RCC 7860 (cell line): ENCODE data around the gene ADRA2C.

Experiments
- DNase-seq: peaks from one replicate; pipeline ENCODE4 v3.0.0-alpha.2; 2015; ENCODE audit warnings: low spot score
- FAIRE-seq: peaks from 2 replicates; lab custom pipeline; 2012; peaks lifted over from hg19 to GRCh38; lab: Jason Lieb, UNC

The ADRA2C gene

GRCh38 chr4:3791910-3792542 is 25.8 kb downstream of the ADRA2C start:
- FAIRE-seq (no peak), DNase-seq (no peak)

- FAIRE-seq = no peak
- DNase-seq = no peak
Observed at GRCh38 chr4:3792813-3793212, 26.6 kb downstream of the ADRA2C start.

- DNase-seq = no peak
Observed at GRCh38 chr4:3793545-3793944, 27.4 kb downstream of the ADRA2C start.

GRCh38 chr4:3796960-3797359 is 30.8 kb downstream of the ADRA2C start:
- no peak for DNase-seq
- FAIRE-seq = no peak

More at GRCh38 chr4:3793545-3793944, 27.4 kb downstream of the ADRA2C start:
- FAIRE-seq = no peak

- no peak for DNase-seq
- FAIRE-seq = no peak
Observed at GRCh38 chr4:3797831-3798790, 31.9 kb downstream of the ADRA2C start.

- FAIRE-seq (no peak), DNase-seq (no peak)
Observed at GRCh38 chr4:3799496-3799895, 33.3 kb downstream of the ADRA2C start.

GRCh38 chr4:3800351-3800750 is 34.2 kb downstream of the ADRA2C start:
- FAIRE-seq = no peak
- DNase-seq = no peak

- FAIRE-seq (no peak), DNase-seq (no peak)
Observed at GRCh38 chr4:3801521-3801920, 35.3 kb downstream of the ADRA2C start.

- no peak for FAIRE-seq
- DNase-seq = no peak
Observed at GRCh38 chr4:3801931-3802550, 35.9 kb downstream of the ADRA2C start.

- FAIRE-seq (no peak), DNase-seq (no peak)
Observed at GRCh38 chr4:3802571-3803474, 36.6 kb downstream of the ADRA2C start.

GRCh38 chr4:3803475-3803847 is 37.3 kb downstream of the ADRA2C start:
- FAIRE-seq (no peak), DNase-seq (no peak)

- DNase-seq (no peak), FAIRE-seq (no peak)
Observed at GRCh38 chr4:3803946-3804345, 37.8 kb downstream of the ADRA2C start.

GRCh38 chr4:3805026-3805425 is 38.8 kb downstream of the ADRA2C start:
- FAIRE-seq = no peak

GRCh38 chr4:3805731-3806130 is 39.5 kb downstream of the ADRA2C start:
- DNase-seq (no peak), FAIRE-seq (no peak)

More at GRCh38 chr4:3805026-3805425, 38.8 kb downstream of the ADRA2C start:
- no peak for DNase-seq

- DNase-seq (no peak), FAIRE-seq (no peak)
Observed at GRCh38 chr4:3807311-3807710, 41.1 kb downstream of the ADRA2C start.

GRCh38 chr4:3807822-3808496 is 41.8 kb downstream of the ADRA2C start:
- FAIRE-seq = no peak
- DNase-seq = no peak

- DNase-seq = no peak
- FAIRE-seq = no peak
Observed at GRCh38 chr4:3808597-3808996, 42.4 kb downstream of the ADRA2C start.

- no peak for FAIRE-seq
- DNase-seq = no peak
Observed at GRCh38 chr4:3809028-3809427, 42.8 kb downstream of the ADRA2C start.

- DNase-seq (no peak), FAIRE-seq (no peak)
Observed at GRCh38 chr4:3809451-3810110, 43.4 kb downstream of the ADRA2C start.
